OCI-LY3 (cell line): ENCODE measurements around the gene CDH9.

ENCODE experiments used
- H2AFZ ChIP-seq: fragments of 200-600, 300-600 bp; shearing (Covaris generic); 2 replicates; pipeline ENCODE4 v1.6.0; 2014; ENCODE audit warnings: antibody characterized with exemption, low read depth, low read length
- H3K27ac ChIP-seq: fragments of 200-600, 300-600 bp; sonication (generic); 2 replicates; pipeline ENCODE4 v1.5.1; 2014; ENCODE audit warnings: mild to moderate bottlenecking, low read length, moderate library complexity, mixed read lengths
- H3K27me3 ChIP-seq: fragments of 200-600, 300-600 bp; sonication (generic); 2 replicates; pipeline ENCODE4 v1.6.1; 2014; ENCODE audit warnings: low read depth, low read length, mixed read lengths
- H3K36me3 ChIP-seq: fragments of 200-600, 300-600 bp; sonication (generic); replicated peaks from 2 replicates; pipeline ENCODE3; 2014; ENCODE audit warnings: low read depth, low read length, mixed read lengths
- H3K4me1 ChIP-seq: fragments of 300-600, 200-600 bp; sonication (generic); 2 replicates; pipeline ENCODE4 v1.6.1; 2014; ENCODE audit warnings: low read length, mixed read lengths
- H3K4me2 ChIP-seq: fragments of 200-600, 300-600 bp; sonication (generic); 2 replicates; pipeline ENCODE4 v1.6.1; 2014; ENCODE audit warnings: low read length, mixed read lengths
- H3K4me3 ChIP-seq: fragments of 300-600, 200-600 bp; sonication (generic); 2 replicates; pipeline ENCODE4 v1.5.1; 2014; ENCODE audit warnings: antibody characterized with exemption, mild to moderate bottlenecking, low read length, moderate library complexity
- H3K79me2 ChIP-seq: fragments of 300-600, 200-600 bp; shearing (Covaris generic); 2 replicates; pipeline ENCODE4 v1.6.1; 2014; ENCODE audit warnings: mild to moderate bottlenecking, low read length, mixed read lengths
- H3K9ac ChIP-seq: fragments of 300-600, 200-600 bp; shearing (Covaris generic); 2 replicates; pipeline ENCODE4 v1.6.0; 2014; ENCODE audit warnings: mild to moderate bottlenecking, low read length, moderate library complexity
- H3K9me3 ChIP-seq: fragments of 200-600, 300-600 bp; shearing (Covaris generic); 2 replicates; pipeline ENCODE4 v1.6.1; 2014; ENCODE audit warnings: low read length, mixed read lengths; ENCODE audit not compliant: insufficient read depth
- H4K20me1 ChIP-seq: fragments of 200-600, 300-600 bp; sonication (generic); 2 replicates; pipeline ENCODE4 v1.6.1; 2016; ENCODE audit warnings: low read length, mixed read lengths; ENCODE audit not compliant: insufficient read depth
- CTCF ChIP-seq: fragments of 200-600, 300-600 bp; sonication (generic); IDR thresholded peaks from 2 replicates; pipeline ENCODE4 v1.5.1; 2014; ENCODE audit warnings: antibody characterized with exemption, low read length, low read depth
- EZH2phosphoT487 ChIP-seq: fragments of 200-600 bp; shearing (Covaris generic); IDR thresholded peaks from 2 replicates; pipeline ENCODE4 v1.6.1; 2018; ENCODE audit warnings: antibody characterized with exemption, mixed run types, low read depth

CDH9 gene

DNA sequence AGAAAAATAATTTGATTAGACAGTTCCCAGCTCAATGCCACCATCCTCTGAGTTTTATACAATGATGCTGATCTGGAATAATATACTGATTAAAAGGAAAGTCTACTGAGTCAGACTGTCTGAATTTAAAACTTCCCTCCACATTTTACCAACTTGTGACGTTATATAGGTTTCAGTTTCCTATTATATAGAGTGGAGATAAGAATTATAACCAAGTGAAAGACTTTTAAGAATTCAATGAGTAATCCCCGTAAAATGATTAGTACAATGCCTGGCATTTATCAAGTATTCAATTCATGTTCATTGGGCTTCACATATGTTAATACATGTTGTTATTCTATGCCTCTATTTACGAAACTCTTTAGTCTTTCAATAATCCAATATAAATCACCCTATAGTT is 166.0 kb downstream of the CDH9 start:
- peaks cover 9% of the 10 kb centered on the region for H3K4me1 ChIP-seq
- no peak overlapping the region for H3K9ac ChIP-seq
- H4K20me1 ChIP-seq: no peaks in the 10 kb centered on the region
- H2AFZ ChIP-seq: no peak overlapping the region
- H3K9me3 ChIP-seq: no peaks in the 10 kb centered on the region
- no peak overlapping the region for H3K27ac ChIP-seq
- no peak for TF ChIP-seq CTCF
- TF ChIP-seq EZH2phosphoT487: no peak
- no peaks in the 10 kb centered on the region for H3K27me3 ChIP-seq
- H3K4me3 ChIP-seq: no peak overlapping the region
- H3K36me3 ChIP-seq: no peaks in the 10 kb centered on the region
- H3K79me2 ChIP-seq: no peaks in the 10 kb centered on the region
- H3K4me2 ChIP-seq: no peak overlapping the region

- no peak overlapping the region for H2AFZ ChIP-seq
- H4K20me1 ChIP-seq: no peaks in the 10 kb centered on the region
- no peaks in the 10 kb centered on the region for H3K79me2 ChIP-seq
- no peak overlapping the region for H3K4me3 ChIP-seq
- no peak overlapping the region for H3K9ac ChIP-seq
- H3K9me3 ChIP-seq: no peaks in the 10 kb centered on the region
- no peak overlapping the region for H3K4me2 ChIP-seq
- TF ChIP-seq EZH2phosphoT487: no peak
- TF ChIP-seq CTCF: no peak
- no peak overlapping the region for H3K27ac ChIP-seq
- H3K4me1 ChIP-seq: no peaks in the 10 kb centered on the region
- no peaks in the 10 kb centered on the region for H3K36me3 ChIP-seq
- no peaks in the 10 kb centered on the region for H3K27me3 ChIP-seq
Observed at GRCh38 chr5:26869781-26870180, 168.6 kb downstream of the CDH9 start.

GRCh38 chr5:26868504-26868903 is 169.9 kb downstream of the CDH9 start:
- no peaks in the 10 kb centered on the region for H3K9me3 ChIP-seq
- H3K27me3 ChIP-seq: no peaks in the 10 kb centered on the region
- no peaks in the 10 kb centered on the region for H3K4me1 ChIP-seq
- no peaks in the 10 kb centered on the region for H4K20me1 ChIP-seq
- no peak overlapping the region for H3K9ac ChIP-seq
- no peak overlapping the region for H3K4me3 ChIP-seq
- no peak overlapping the region for H2AFZ ChIP-seq
- no peak overlapping the region for H3K4me2 ChIP-seq
- no peak overlapping the region for H3K27ac ChIP-seq
- H3K79me2 ChIP-seq: no peaks in the 10 kb centered on the region
- H3K36me3 ChIP-seq: no peaks in the 10 kb centered on the region
- TF ChIP-seq EZH2phosphoT487: no peak
- no peak for TF ChIP-seq CTCF

DNA sequence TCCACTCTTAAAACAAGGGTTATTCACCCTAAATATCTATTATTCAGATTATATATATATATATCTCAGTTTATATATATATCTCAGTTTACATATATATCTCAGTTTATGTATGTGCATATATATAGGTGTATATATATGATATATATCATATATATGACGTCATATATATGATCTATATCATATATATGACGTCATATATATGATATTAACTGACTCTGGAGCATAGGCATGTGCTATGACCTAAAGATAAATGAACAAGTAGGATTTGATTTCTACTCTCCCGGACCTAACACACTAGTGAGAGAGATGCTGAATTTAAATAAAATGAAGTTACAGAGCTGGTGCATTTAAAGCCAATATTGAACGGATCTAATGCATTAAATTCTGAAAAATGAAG is 174.3 kb downstream of the CDH9 start:
- no peak overlapping the region for H3K27ac ChIP-seq
- H3K27me3 ChIP-seq: no peaks in the 10 kb centered on the region
- TF ChIP-seq CTCF (no peak), EZH2phosphoT487 (no peak)
- no peaks in the 10 kb centered on the region for H3K36me3 ChIP-seq
- no peaks in the 10 kb centered on the region for H4K20me1 ChIP-seq
- H3K9me3 ChIP-seq: no peaks in the 10 kb centered on the region
- H2AFZ ChIP-seq: no peak overlapping the region
- H3K4me2 ChIP-seq: no peak overlapping the region
- no peak overlapping the region for H3K9ac ChIP-seq
- H3K4me3 ChIP-seq: no peak overlapping the region
- no peaks in the 10 kb centered on the region for H3K79me2 ChIP-seq
- H3K4me1 ChIP-seq: 0 out of 2 replicates have a peak, but pooled peaks cover 2% of the 10 kb centered on the region
